Panc1 (cell line): Measurements from ENCODE around the gene MOV10. TPM values are rescaled to one million over a fixed set of nuclear protein-coding genes. Genes with fewer than 3 reads are reported as not detected.

Experiments
- ATAC-seq: fragments of 200-7000 bp; cut with Tn5 transposase; 2 replicates; pipeline ENCODE4 v1.9.1; 2020; ENCODE audit warnings: mild to moderate bottlenecking, moderate library complexity
- BruUV-seq: library from RNA; stranded (reverse); fragments of 400-500 nt; replicated peaks from 2 replicates; lab custom pipeline; 2021; lab: Mats Ljungman, UMichigan
- CTCF ChIA-PET: fragments of 300-600 bp; sonication (Branson Sonifier 250); formaldehyde crosslinking; loops from one replicate; lab custom pipeline; 2022; ENCODE audit warnings: antibody characterized with exemption; lab: Charles Lee
- POLR2A ChIA-PET: fragments of 300-600 bp; sonication (Branson Sonifier 250); formaldehyde crosslinking; loops from one replicate; lab custom pipeline; 2022; ENCODE audit warnings: antibody characterized with exemption; lab: Charles Lee
- DNase-seq: peaks from one replicate; pipeline ENCODE4 v3.0.0-alpha.2; 2010; ENCODE audit warnings: low read depth, low spot score
- H3K27ac ChIP-seq: 2 replicates; pipeline ENCODE4 v1.5.1; 2011; ENCODE audit warnings: mild to moderate bottlenecking, low read length, inconsistent platforms
- H3K27me3 ChIP-seq: fragments of 200-500 bp; sonication (Bioruptor generic); 2 replicates; pipeline ENCODE4 v1.6.0; 2014; ENCODE audit warnings: low read length, inconsistent platforms; ENCODE audit not compliant: control insufficient read depth, insufficient read depth
- H3K36me3 ChIP-seq: fragments of 200-500 bp; sonication (Bioruptor generic); 2 replicates; pipeline ENCODE4 v1.5.1; 2014; ENCODE audit warnings: inconsistent platforms, mild to moderate bottlenecking, low read length, moderate library complexity; ENCODE audit not compliant: control insufficient read depth, insufficient read depth
- H3K4me1 ChIP-seq: 2 replicates; pipeline ENCODE4 v1.5.1; 2011; ENCODE audit warnings: inconsistent platforms, mild to moderate bottlenecking, low read length, moderate library complexity; ENCODE audit not compliant: control insufficient read depth, insufficient read depth
- H3K4me3 ChIP-seq, 2 experiments: 2 replicates each; pipeline ENCODE4 v1.5.1; 2011 to 2012; ENCODE audit warnings: low read depth in 2 of 2, low read length in 2 of 2, mild to moderate bottlenecking in 2 of 2, inconsistent platforms in 1 of 2, moderate library complexity in 1 of 2
- H3K9me3 ChIP-seq: fragments of 200-500 bp; sonication (Bioruptor generic); 2 replicates; pipeline ENCODE4 v1.5.1; 2014; ENCODE audit warnings: low read depth, mild to moderate bottlenecking, inconsistent platforms, low read length, moderate library complexity; ENCODE audit not compliant: control insufficient read depth, insufficient read depth
- CTCF ChIP-seq: fragments of 450-650 bp; IDR thresholded peaks from 2 replicates; pipeline ENCODE4 v1.5.1; 2017; ENCODE audit warnings: mild to moderate bottlenecking
- POLR2AphosphoS5 ChIP-seq: IDR thresholded peaks from 2 replicates; pipeline ENCODE4 v1.6.1; 2012; ENCODE audit warnings: mild to moderate bottlenecking, low read depth, low read length, moderate library complexity
- SIN3A ChIP-seq: IDR thresholded peaks from 2 replicates; pipeline ENCODE4 v1.6.1; 2012; ENCODE audit warnings: low read depth, mild to moderate bottlenecking, low read length, moderate library complexity, borderline replicate concordance; ENCODE audit not compliant: insufficient read depth
- TCF7L2 ChIP-seq: IDR thresholded peaks from 2 replicates; pipeline ENCODE4 v1.6.1; 2011; ENCODE audit warnings: mild to moderate bottlenecking, low read depth, low read length, inconsistent platforms
- in situ Hi-C: cut with HindIII; loops from 2 replicates; pipeline ENCODE4 v1.10.0; 2016; ENCODE audit warnings: low sequenced_read_pairs, low pct_unique_long_range_greater_than_20kb
- intact Hi-C: fragments of 100-400 bp; cut with micrococcal nuclease; formaldehyde crosslinking; loops from one replicate; pipeline ENCODE4 v1.10.0; 2022; ENCODE audit not compliant: unreplicated experiment
- total RNA-seq: library from RNA; stranded (reverse); gene quantifications from one replicate; pipeline ENCODE4 v1.2.1, GENCODE V29; 2021; ENCODE audit not compliant: unreplicated experiment
- TF ChIP-seq, protein P1 (sequence below), 2 experiments: IDR thresholded peaks; 2 replicates each; pipeline ENCODE4 v1.6.1; 2011 to 2012; ENCODE audit warnings: low read depth in 2 of 2, control low read depth in 1 of 2, low read length in 1 of 2, mild to moderate bottlenecking in 1 of 2, moderate library complexity in 1 of 2; ENCODE audit not compliant: insufficient read depth in 1 of 2

Gene MOV10
- total RNA-seq, 1 experiment from 2014 or later: 106 TPM

DNA sequence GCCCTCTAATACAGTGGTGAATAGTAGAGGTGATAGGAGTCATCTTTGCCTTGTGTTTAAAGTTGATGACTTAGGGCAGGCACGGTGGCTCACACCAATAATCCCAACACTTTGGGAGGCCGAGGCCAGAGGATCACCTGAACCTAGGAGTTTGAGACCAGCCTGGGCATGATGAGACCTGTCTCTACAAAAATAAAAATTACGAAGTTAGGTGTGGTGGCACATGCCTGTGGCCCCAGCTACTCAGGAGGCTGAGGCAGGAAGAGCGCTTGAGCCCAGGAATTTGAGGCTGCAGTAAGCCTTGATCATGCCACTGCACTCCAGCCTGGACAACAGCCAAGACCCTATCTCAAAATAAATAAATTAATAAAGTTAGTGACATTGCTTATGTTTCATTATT lies 28.2 kb upstream of the MOV10 start:
- no peak for TF ChIP-seq TCF7L2
- no peak for TF ChIP-seq POLR2AphosphoS5
- H3K36me3 ChIP-seq: peaks cover 22% of the 10 kb centered on the region
- DNase-seq (no peak), ATAC-seq (peak; percentile 48; the same call in 1 of the 2 replicates)
- peaks cover 28% of the 10 kb centered on the region for H3K4me1 ChIP-seq
- in situ Hi-C loops (no loop called here), intact Hi-C loops (no loop called here)
- POLR2A ChIA-PET: interaction anchor here (0.6 kb wide), 1 partner anchor 161 kb away, joined by 8 read pairs; no protein-coding TSS in a partner anchor
- no peaks in the 10 kb centered on the region for H3K27me3 ChIP-seq
- no peaks in the 10 kb centered on the region for H3K9me3 ChIP-seq
- H3K27ac ChIP-seq: peak overlapping the region; percentile 42; the same call in 1 of the 2 replicates
- H3K4me3 ChIP-seq: no peak overlapping the region
- no TSS peak for BruUV-seq
- CTCF ChIA-PET: no interaction called here

DNA sequence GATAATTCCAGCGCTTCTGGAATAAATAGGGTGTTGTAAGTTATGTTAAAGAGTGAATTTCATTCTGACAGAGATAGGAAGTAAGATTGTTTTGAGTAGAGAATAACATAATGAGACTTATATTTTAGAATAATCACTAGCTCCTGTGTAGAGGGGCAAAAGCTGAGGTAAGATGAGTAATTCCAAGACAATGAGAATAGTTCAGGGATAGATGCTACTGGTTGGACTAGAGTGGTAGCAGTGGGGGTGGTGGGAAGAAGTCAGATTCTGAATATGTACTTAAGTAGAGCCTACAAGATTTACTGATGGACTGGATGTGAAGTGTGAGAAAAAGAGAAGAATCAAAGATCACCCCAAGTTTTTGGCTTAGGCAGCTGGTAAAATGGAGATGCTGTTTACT lies 23.3 kb upstream of the MOV10 start:
- Histone ChIP-seq H3K27me3 (no peaks in the 10 kb centered on the region), H3K9me3 (no peaks in the 10 kb centered on the region), H3K27ac (no peak overlapping the region), H3K4me3 (no peak overlapping the region), H3K4me1 (no peaks in the 10 kb centered on the region), H3K36me3 (peaks cover 42% of the 10 kb centered on the region)
- POLR2A ChIA-PET: no interaction called here
- BruUV-seq: TSS peak; percentile 41
- no peak for TF ChIP-seq CTCF
- no peak for TF ChIP-seq POLR2AphosphoS5
- TF ChIP-seq, protein P1, sequence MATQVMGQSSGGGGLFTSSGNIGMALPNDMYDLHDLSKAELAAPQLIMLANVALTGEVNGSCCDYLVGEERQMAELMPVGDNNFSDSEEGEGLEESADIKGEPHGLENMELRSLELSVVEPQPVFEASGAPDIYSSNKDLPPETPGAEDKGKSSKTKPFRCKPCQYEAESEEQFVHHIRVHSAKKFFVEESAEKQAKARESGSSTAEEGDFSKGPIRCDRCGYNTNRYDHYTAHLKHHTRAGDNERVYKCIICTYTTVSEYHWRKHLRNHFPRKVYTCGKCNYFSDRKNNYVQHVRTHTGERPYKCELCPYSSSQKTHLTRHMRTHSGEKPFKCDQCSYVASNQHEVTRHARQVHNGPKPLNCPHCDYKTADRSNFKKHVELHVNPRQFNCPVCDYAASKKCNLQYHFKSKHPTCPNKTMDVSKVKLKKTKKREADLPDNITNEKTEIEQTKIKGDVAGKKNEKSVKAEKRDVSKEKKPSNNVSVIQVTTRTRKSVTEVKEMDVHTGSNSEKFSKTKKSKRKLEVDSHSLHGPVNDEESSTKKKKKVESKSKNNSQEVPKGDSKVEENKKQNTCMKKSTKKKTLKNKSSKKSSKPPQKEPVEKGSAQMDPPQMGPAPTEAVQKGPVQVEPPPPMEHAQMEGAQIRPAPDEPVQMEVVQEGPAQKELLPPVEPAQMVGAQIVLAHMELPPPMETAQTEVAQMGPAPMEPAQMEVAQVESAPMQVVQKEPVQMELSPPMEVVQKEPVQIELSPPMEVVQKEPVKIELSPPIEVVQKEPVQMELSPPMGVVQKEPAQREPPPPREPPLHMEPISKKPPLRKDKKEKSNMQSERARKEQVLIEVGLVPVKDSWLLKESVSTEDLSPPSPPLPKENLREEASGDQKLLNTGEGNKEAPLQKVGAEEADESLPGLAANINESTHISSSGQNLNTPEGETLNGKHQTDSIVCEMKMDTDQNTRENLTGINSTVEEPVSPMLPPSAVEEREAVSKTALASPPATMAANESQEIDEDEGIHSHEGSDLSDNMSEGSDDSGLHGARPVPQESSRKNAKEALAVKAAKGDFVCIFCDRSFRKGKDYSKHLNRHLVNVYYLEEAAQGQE (IDR thresholded peaks at IDR 0.05; ENCODE audit: insufficient read depth in 1 of 2, low read depth in 2 of 2, low read length in 1 of 2): no peak
- TF ChIP-seq TCF7L2: no peak
- TF ChIP-seq SIN3A: no peak
- CTCF ChIA-PET: no interaction called here
- in situ Hi-C loops (no loop called here), intact Hi-C loops (no loop called here)
- ATAC-seq (no peak), DNase-seq (no peak)

- Histone ChIP-seq H3K27ac (no peak overlapping the region), H3K27me3 (no peaks in the 10 kb centered on the region), H3K4me1 (no peaks in the 10 kb centered on the region), H3K4me3 (no peak overlapping the region), H3K9me3 (no peaks in the 10 kb centered on the region), H3K36me3 (peaks cover 14% of the 10 kb centered on the region)
- in situ Hi-C loops: no loop called here
- intact Hi-C loops: no loop called here
- ATAC-seq: no peak
- ChIA-PET POLR2A (no interaction called here), CTCF (interaction anchor here (0.5 kb wide), 1 partner anchor 170 kb away, joined by 3 read pairs; no protein-coding TSS in a partner anchor)
- DNase-seq: no peak
- BruUV-seq: no TSS peak
- TF ChIP-seq POLR2AphosphoS5 (no peak), SIN3A (no peak)
Measured at GRCh38 chr1:112665857-112666256, 8.6 kb upstream of the MOV10 start.
